ENCODE data around the gene PDLIM7. TPM values are rescaled to one million over a fixed set of nuclear protein-coding genes. Genes with fewer than 3 reads are reported as not detected.

The PDLIM7 gene
- total RNA-seq, 1 donor from 2014 or later = 49.9 TPM

- Mint-ChIP-seq H3K36me3 (ENCODE audit: low read depth) (peaks cover 36% of the 10 kb centered on the region), H3K9me3 (no peaks in the 10 kb centered on the region), H3K27ac (no peak overlapping the region), H3K4me1 (ENCODE audit: low read depth) (peaks cover 32% of the 10 kb centered on the region), H3K4me3 (no peak overlapping the region), H3K27me3 (ENCODE audit: insufficient read depth) (no peaks in the 10 kb centered on the region)
- DNase-seq (ENCODE audit: low spot score) = no peak
- intact Hi-C loops (cut with micrococcal nuclease) = no loop called here
These were observed 56.2 kb downstream of the PDLIM7 start for GRCh38 chr5:177440990-177441780.

GRCh38 chr5:177440211-177440989 lies 57.0 kb downstream of the PDLIM7 start:
- Mint-ChIP-seq H3K27me3 (ENCODE audit: insufficient read depth) (no peaks in the 10 kb centered on the region), H3K4me1 (ENCODE audit: low read depth) (peaks cover 24% of the 10 kb centered on the region), H3K4me3 (no peak overlapping the region), H3K36me3 (ENCODE audit: low read depth) (peaks cover 41% of the 10 kb centered on the region), H3K9me3 (no peaks in the 10 kb centered on the region), H3K27ac (no peak overlapping the region)
- intact Hi-C loops (cut with micrococcal nuclease) = no loop called here
- no peak for DNase-seq (ENCODE audit: low spot score)

GRCh38 chr5:177439518-177440053 lies 57.8 kb downstream of the PDLIM7 start:
- Mint-ChIP-seq H3K9me3 (no peaks in the 10 kb centered on the region), H3K4me3 (no peak overlapping the region), H3K36me3 (ENCODE audit: low read depth) (peaks cover 46% of the 10 kb centered on the region), H3K27ac (no peak overlapping the region), H3K27me3 (ENCODE audit: insufficient read depth) (no peaks in the 10 kb centered on the region), H3K4me1 (ENCODE audit: low read depth) (peaks cover 21% of the 10 kb centered on the region)
- DNase-seq (ENCODE audit: low spot score) = no peak
- intact Hi-C loops (cut with micrococcal nuclease) = no loop called here

- no peak for DNase-seq (ENCODE audit: low spot score)
- peaks cover 24% of the 10 kb centered on the region for H3K4me1 Mint-ChIP-seq (ENCODE audit: low read depth)
- no peak overlapping the region for H3K4me3 Mint-ChIP-seq
- no peaks in the 10 kb centered on the region for H3K27me3 Mint-ChIP-seq (ENCODE audit: insufficient read depth)
- no peak overlapping the region for H3K27ac Mint-ChIP-seq
- intact Hi-C loops (cut with micrococcal nuclease) = no loop called here
- peaks cover 54% of the 10 kb centered on the region for H3K36me3 Mint-ChIP-seq (ENCODE audit: low read depth)
- H3K9me3 Mint-ChIP-seq = no peaks in the 10 kb centered on the region
These were observed 58.9 kb downstream of the PDLIM7 start for GRCh38 chr5:177438468-177438867.

GRCh38 chr5:177437623-177438022 lies 59.8 kb downstream of the PDLIM7 start:
- H3K4me3 Mint-ChIP-seq = no peak overlapping the region
- DNase-seq (ENCODE audit: low spot score) = no peak
- no peak overlapping the region for H3K27ac Mint-ChIP-seq
- H3K27me3 Mint-ChIP-seq (ENCODE audit: insufficient read depth) = no peaks in the 10 kb centered on the region
- H3K36me3 Mint-ChIP-seq (ENCODE audit: low read depth) = peaks cover 55% of the 10 kb centered on the region
- H3K9me3 Mint-ChIP-seq = no peaks in the 10 kb centered on the region
- intact Hi-C loops (cut with micrococcal nuclease) = no loop called here
- H3K4me1 Mint-ChIP-seq (ENCODE audit: low read depth) = peaks cover 24% of the 10 kb centered on the region

- Mint-ChIP-seq H3K9me3 (no peaks in the 10 kb centered on the region), H3K27me3 (ENCODE audit: insufficient read depth) (no peaks in the 10 kb centered on the region), H3K4me1 (ENCODE audit: low read depth) (peaks cover 37% of the 10 kb centered on the region), H3K27ac (no peak overlapping the region), H3K4me3 (no peak overlapping the region), H3K36me3 (ENCODE audit: low read depth) (peaks cover 51% of the 10 kb centered on the region)
- intact Hi-C loops (cut with micrococcal nuclease) = no loop called here
- no peak for DNase-seq (ENCODE audit: low spot score)
These were observed 61.4 kb downstream of the PDLIM7 start for GRCh38 chr5:177435847-177436536.

- H3K36me3 Mint-ChIP-seq (ENCODE audit: low read depth) = peaks cover 53% of the 10 kb centered on the region
- no peaks in the 10 kb centered on the region for H3K9me3 Mint-ChIP-seq
- DNase-seq (ENCODE audit: low spot score) = no peak
- H3K27me3 Mint-ChIP-seq (ENCODE audit: insufficient read depth) = no peaks in the 10 kb centered on the region
- H3K4me1 Mint-ChIP-seq (ENCODE audit: low read depth) = peaks cover 42% of the 10 kb centered on the region
- H3K27ac Mint-ChIP-seq = no peak overlapping the region
- intact Hi-C loops (cut with micrococcal nuclease) = loop anchor here (1.0 kb wide), 1 partner anchor 9 kb away; the partner anchor contains the start of gene GRK6
- no peak overlapping the region for H3K4me3 Mint-ChIP-seq
These were observed 62.3 kb downstream of the PDLIM7 start for GRCh38 chr5:177434942-177435738.

- Mint-ChIP-seq H3K4me3 (peak overlapping the region; percentile 66), H3K27me3 (ENCODE audit: insufficient read depth) (no peaks in the 10 kb centered on the region), H3K27ac (peak overlapping the region; percentile 83), H3K9me3 (no peaks in the 10 kb centered on the region), H3K36me3 (ENCODE audit: low read depth) (peaks cover 50% of the 10 kb centered on the region), H3K4me1 (ENCODE audit: low read depth) (peaks cover 42% of the 10 kb centered on the region)
- intact Hi-C loops (cut with micrococcal nuclease) = loop anchor here (1.0 kb wide), 1 partner anchor 8 kb away; the partner anchor contains the start of gene GRK6
- no peak for DNase-seq (ENCODE audit: low spot score)
These were observed 63.0 kb downstream of the PDLIM7 start for GRCh38 chr5:177434437-177434836.

- H3K27ac Mint-ChIP-seq = peak overlapping the region; percentile 73
These were observed 63.7 kb downstream of the PDLIM7 start for GRCh38 chr5:177433658-177434217.

More at GRCh38 chr5:177433658-177434217, 63.7 kb downstream of the PDLIM7 start:
- peaks cover 48% of the 10 kb centered on the region for H3K4me1 Mint-ChIP-seq (ENCODE audit: low read depth)
- H3K9me3 Mint-ChIP-seq = no peaks in the 10 kb centered on the region
- peaks cover 56% of the 10 kb centered on the region for H3K36me3 Mint-ChIP-seq (ENCODE audit: low read depth)
- intact Hi-C loops (cut with micrococcal nuclease) = loop anchor here (1.0 kb wide), 1 partner anchor 7 kb away; the partner anchor contains the start of gene GRK6
- H3K4me3 Mint-ChIP-seq = no peak overlapping the region
- H3K27me3 Mint-ChIP-seq (ENCODE audit: insufficient read depth) = no peaks in the 10 kb centered on the region
- no peak for DNase-seq (ENCODE audit: low spot score)

Measured in activated T-helper 1 cell treated with anti-CD3 and anti-CD28 coated beads, Interleukin-12 subunit alpha, Interleukin-12 subunit beta, Interleukin-2, Interleukin-4 antibody, amounts not matched to agents 30 ng/mL and 10 ng/mL and 1 ng/mL, durations not matched to agents 14 hours and 24 hours and 36 hours (primary cell).